Dermis microvascular lymphatic vessel endothelial cell (primary cell): ENCODE measurements around the gene SSBP3. TPM values are rescaled to one million over a fixed set of nuclear protein-coding genes. Genes with fewer than 3 reads are reported as not detected.

Source experiments
- DNase-seq, 2 donors: peaks; one replicate each; pipeline versions ENCODE4 v3.0.0 to v3.0.0-alpha.2; 2010; ENCODE audit warnings: low read depth in 2 of 2
- total RNA-seq: library from RNA; depleted of rRNA; stranded (reverse); fragments of >200 nt; gene quantifications from 2 replicates; pipeline ENCODE4 v1.2.1, GENCODE V29; 2014

Gene SSBP3
- total RNA-seq, 1 donor from 2014 or later: 8.7 TPM

GRCh38 chr1:54331091-54331772, 75.0 kb downstream of the SSBP3 start:
- no peak for DNase-seq

GRCh38 chr1:54329312-54330003, 76.7 kb downstream of the SSBP3 start:
- no peak for DNase-seq

- no peak for DNase-seq
Measured at GRCh38 chr1:54328066-54328636, 78.0 kb downstream of the SSBP3 start.

- peak in 1 of 2 donors; percentile 28 for DNase-seq
Measured at GRCh38 chr1:54327386-54328065, 78.7 kb downstream of the SSBP3 start.

- no peak for DNase-seq
Measured at GRCh38 chr1:54326543-54327385, 79.4 kb downstream of the SSBP3 start.

- peak; percentile 7 to 60 for DNase-seq
Measured at GRCh38 chr1:54325703-54326461, 80.3 kb downstream of the SSBP3 start.

GRCh38 chr1:54325284-54325683, 80.9 kb downstream of the SSBP3 start:
- DNase-seq: no peak

GRCh38 chr1:54324251-54325140, 81.7 kb downstream of the SSBP3 start:
- no peak for DNase-seq

GRCh38 chr1:54323921-54324250, 82.3 kb downstream of the SSBP3 start:
- no peak for DNase-seq

GRCh38 chr1:54323324-54323739, 82.9 kb downstream of the SSBP3 start:
- DNase-seq: no peak

- DNase-seq: no peak
Measured at GRCh38 chr1:54318246-54318814, 87.9 kb downstream of the SSBP3 start.

GRCh38 chr1:54317084-54317483, 89.1 kb downstream of the SSBP3 start:
- no peak for DNase-seq

GRCh38 chr1:54315099-54315498, 91.1 kb downstream of the SSBP3 start:
- no peak for DNase-seq

GRCh38 chr1:54314696-54315095, 91.5 kb downstream of the SSBP3 start:
- no peak for DNase-seq

GRCh38 chr1:54312796-54313316, 93.3 kb downstream of the SSBP3 start:
- peak; percentile 75 to 82 for DNase-seq

GRCh38 chr1:54311506-54311905, 94.7 kb downstream of the SSBP3 start:
- DNase-seq: no peak

- DNase-seq: peak in 1 of 2 donors; percentile 68
Measured at GRCh38 chr1:54310439-54311328, 95.5 kb downstream of the SSBP3 start.
